NCI-H2107 treated with DMSO at 0.1 percent for 48 hours (cell line): ENCODE results near the gene KPTN.

Experiments
- DNase-seq: peaks from one replicate; lab custom pipeline; 2025; ENCODE audit not compliant: unreplicated experiment; lab: John Stamatoyannopoulos, UW

The KPTN gene

DNA sequence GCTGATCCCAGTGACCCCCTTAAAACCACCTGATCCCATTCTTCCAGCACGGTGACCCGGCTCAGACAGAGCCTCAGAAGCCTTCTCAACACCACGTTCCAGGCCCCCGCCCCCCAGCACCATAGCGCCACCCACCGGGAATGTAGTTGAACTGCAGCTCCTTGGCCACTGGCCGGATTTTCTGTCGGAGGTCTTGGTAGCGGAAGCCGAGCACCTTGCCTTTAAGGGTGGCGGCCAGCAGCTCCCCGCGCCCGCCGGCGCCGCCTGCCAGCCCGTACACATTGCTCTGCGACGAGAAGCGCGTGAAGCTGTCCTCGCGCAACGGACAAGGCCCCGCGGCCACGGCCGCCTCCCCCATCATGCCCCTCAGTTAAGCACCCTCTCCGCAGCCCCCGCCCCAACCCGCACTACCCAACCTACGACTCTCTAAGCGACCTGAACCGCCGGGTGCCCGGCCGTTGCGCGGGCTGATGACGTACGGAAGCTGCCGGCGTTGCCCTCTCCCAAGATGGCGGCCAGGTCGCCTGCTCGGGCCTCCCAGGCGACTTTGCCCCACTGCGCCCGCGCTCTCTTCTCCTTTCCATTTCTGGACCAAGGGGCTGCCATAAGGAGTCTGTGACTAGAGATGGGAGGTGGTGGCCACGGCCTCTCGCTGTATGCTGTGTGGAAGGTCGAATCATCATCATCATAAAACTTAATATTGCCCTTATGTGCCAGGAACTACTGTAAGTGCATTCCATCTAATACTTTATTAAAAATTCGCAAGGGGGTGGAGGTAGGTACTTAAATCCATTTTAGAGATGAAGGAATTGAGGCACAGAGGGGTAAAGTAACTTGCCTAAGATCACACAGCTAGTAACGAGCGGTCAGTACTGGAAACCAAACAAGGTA lies at the start of gene KPTN:
KPTN (minus strand) TSS at position 420 of the 891 bp plus-strand sequence; CDS start at position 361, 59 bp downstream.
- DNase-seq = peak; percentile 84

DNA sequence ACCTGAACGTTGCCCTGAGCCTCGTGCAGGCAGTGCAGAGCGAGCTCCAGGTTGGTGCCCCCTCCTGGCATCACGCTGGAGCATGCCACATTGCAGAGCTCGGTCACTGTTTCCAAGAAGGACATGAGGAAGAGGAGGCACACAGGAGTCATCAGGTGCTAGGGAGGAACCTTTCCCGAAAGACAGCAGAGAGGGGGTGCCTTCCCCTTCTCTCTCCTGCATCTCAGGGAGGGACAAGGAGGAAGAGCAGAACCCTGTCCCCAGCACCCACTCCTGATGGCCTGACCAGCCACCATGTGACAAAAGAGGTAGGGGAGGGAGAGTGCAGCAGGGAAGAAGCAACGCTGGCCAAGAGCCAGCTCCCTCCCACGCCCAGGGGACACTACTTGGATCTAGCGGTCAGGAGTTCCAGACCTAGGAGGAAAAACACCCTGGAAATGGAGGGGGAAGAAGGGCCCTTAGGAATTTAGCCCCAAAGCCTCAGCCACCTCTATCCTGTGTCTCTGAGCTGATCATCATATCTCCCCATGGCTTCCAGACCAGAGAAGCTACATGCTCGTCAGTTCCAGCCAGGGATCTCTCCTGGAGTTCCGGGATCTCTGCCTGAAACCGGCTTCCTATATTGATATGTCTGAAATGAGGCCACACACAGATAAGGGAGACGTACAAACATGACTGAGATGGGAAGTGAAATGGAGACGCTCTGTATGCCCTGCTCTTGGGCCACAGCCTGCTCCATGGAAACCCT lies 47.8 kb upstream of the KPTN start:
- no peak for DNase-seq

GRCh38 chr19:47529018-47529742 lies 45.2 kb upstream of the KPTN start:
- DNase-seq = no peak

DNA sequence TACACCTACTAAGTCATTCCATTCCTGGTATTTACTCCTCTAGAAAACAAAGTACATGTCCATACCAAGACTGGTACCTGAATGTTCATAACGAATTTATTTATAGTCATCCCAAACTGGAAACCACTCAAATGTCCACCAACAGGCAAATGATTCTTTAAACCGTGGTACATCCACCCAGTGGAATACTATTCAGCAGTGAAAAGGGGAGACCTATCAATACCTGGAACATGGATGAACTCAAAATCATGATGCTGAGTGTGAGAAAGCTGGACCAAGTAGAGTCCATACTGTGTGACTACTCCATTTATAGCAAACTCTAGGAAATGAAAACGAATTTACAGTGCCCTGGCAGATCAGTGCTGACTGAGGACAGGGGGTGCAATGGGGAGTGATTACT lies 42.8 kb upstream of the KPTN start:
- DNase-seq = no peak

GRCh38 chr19:47523473-47523872 lies 39.5 kb upstream of the KPTN start:
- no peak for DNase-seq

GRCh38 chr19:47521473-47522180 lies 37.6 kb upstream of the KPTN start:
- no peak for DNase-seq

- no peak for DNase-seq
Observed at GRCh38 chr19:47520839-47521238, 36.8 kb upstream of the KPTN start.

DNA sequence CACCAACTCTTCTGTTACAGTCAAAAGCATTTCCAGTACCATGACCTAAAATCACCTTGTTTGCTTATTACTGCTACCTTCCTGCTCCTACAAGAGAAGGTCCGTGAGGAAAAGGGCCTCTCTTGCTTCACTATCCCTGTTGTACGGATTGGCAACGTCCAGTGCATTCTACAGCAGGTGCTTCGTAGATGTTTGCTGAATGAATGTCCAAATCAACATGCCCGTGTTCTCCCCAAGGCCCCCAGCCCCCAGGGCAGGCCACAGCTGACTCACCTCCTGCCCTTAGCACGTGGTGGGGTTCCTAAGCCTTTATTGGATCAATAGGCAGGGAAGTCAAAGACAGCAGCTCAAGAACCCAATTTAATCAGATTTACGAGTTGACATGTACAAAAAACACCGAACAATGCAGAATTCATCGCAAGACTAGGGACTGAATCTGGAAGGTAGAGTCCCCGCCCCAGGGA lies 36.4 kb upstream of the KPTN start:
- no peak for DNase-seq

- no peak for DNase-seq
Observed at GRCh38 chr19:47518854-47519253, 34.8 kb upstream of the KPTN start.

DNA sequence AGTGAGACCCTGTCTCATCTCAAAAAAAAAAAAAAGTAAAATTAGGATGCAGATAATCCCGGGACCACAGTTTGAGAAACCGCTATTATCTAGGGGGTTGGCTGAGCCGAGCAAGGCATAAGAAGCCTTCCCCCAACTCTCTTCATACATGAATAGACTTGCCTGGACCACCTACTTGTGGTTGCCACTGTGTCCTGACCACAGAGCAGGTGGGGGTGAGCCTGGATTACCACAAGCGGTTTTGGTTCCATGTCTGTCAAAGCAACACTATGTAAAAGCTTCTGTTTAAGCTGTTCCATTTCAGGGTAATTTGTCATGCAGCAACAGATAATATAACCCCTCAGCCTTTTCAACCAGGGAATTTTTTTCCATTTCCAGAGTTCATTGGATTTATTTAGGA lies 34.1 kb upstream of the KPTN start:
- no peak for DNase-seq

DNA sequence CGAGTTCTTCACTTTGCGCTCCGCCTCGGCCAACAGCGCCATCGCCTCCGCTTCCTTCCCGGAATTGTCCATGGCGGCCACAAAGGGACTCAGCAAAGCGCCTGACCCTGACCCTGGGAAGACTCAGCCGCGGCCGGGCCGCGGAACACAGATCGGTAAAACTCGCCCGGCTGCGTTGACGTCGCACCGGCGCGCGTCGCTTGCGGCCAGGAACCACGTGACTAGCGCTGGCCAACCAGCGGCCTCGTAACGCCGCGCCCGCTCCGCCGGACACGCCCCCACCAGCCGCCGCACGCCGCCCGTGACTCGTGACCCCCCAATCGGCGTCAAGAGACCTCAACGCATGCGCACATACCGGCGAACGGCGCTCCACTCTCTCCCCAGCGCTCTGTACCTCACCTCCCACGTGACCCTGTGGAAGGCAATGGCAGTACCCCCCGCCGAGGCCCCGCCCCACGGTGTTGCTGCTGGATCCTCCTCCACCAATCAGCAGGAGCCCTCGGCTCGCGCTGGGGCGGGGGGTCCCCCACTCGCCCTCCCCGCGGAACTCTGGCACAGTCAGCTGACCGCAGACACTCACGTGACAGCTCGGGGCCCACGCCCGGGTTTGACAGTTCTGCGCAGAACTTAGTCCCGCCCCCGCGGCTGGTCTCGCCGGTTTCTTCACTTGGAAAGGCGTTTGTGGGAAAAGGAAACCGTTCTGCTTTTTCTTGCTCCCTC lies 31.0 kb upstream of the KPTN start, which contains the start of gene NAPA:
NAPA (minus strand) TSS at position 195 of the 720 bp plus-strand sequence; CDS start at position 72, 123 bp downstream.
- DNase-seq = peak; percentile 99

DNA sequence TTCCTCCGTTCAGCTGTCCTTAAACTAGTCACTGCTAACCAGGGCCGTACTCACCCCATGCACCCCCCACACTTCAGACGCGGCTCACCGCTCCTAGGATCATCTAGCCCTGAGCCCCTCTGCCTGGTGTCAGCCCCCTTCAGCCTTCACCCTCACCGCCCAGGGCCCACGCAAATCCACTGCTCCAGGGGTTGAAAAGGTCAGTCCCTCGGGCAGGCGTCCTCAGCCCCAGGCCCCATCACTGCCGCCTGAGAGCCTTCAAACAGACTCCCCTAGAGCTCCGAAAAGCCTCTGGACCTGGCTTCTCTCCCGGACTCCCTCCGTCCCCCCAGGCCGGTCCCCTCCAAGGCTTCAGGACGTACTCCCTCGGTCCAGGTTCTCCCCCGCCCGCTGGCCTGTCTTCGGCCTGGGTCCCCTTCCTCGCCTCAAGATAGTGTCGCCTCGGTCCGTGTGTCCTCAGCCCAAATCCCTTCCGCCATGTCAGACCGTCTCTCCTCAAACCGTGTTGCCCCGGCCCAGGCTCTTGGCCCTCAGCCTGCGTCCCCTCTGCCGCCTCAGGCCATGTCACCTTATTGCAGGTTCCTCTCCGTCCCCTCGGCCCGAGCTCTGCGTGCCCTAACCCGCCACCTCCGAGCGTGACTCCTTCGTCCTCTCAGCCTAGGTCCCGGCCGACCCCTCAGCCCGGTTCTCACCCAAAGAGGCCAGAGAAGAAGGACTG lies 30.3 kb upstream of the KPTN start:
- DNase-seq = no peak

GRCh38 chr19:47512948-47513319 lies 28.9 kb upstream of the KPTN start:
- no peak for DNase-seq

DNA sequence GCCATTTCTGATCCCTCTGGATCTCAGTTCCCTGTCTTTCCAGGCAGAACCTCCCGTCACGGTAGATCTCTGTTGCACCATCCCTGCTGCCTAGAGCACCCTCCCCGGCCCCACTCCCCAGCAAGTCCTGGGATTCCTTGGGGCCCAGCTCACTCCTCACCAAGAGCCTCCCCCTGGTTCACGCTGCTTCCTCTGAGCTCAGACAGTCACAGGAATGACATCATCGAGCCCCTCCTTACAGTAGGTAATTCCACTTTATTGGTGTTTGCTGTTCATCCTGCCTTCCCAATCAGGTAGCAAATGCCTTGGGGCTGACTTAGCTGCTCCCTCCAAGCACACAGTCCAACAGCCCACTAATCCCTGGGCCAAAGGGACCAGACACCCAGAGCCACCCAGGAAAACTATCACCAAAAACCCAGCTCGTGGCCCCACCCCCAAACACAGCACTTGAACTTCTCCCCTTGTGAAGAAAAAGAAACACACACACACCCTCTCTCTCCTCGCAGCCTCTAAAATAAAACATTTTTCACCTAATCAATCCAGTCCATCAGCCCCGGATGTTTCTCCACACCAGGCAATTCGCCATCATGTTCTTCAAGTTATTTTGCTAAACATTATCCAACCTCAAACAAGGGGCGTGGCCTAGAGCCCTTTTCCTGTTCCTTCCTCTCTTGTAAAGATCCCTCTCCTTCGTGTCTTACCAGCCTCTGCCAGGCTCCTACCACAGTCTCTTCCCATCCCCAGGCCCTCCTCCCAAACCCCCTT lies 28.3 kb upstream of the KPTN start:
- DNase-seq = no peak

- DNase-seq = no peak
Observed at GRCh38 chr19:47511681-47512080, 27.7 kb upstream of the KPTN start.

- DNase-seq = no peak
Observed at GRCh38 chr19:47511128-47511517, 27.1 kb upstream of the KPTN start.

GRCh38 chr19:47510516-47511127 lies 26.6 kb upstream of the KPTN start:
- DNase-seq = no peak

GRCh38 chr19:47509973-47510372 lies 26.0 kb upstream of the KPTN start:
- no peak for DNase-seq
